Adrenal gland (tissue), 12 donors: Measurements from ENCODE around the gene OR51B4. TPM values are rescaled to one million over a fixed set of nuclear protein-coding genes. Genes with fewer than 3 reads are reported as not detected.

ENCODE experiments used
- DNase-seq, 7 donors: peaks; one replicate each; pipeline ENCODE4 v3.0.0-alpha.2; 2019 to 2020
- H3K27ac ChIP-seq, 5 donors: fragments of 200-600 bp; sonication (generic) in 4 of 5; 1 replicate in 3 of 5; 2 replicates in 2 of 5; pipeline versions ENCODE4 v1.5.1 to v1.8.0; 2016 to 2020; ENCODE audit warnings: mild to moderate bottlenecking in 1 of 5
- H3K27me3 ChIP-seq: fragments of 200-600 bp; 2 replicates; pipeline ENCODE4 v1.8.0; 2021
- H3K36me3 ChIP-seq, 2 donors: fragments of 200-600 bp; replicated peaks in 1 of 2; 1 replicate in 1 of 2; 2 replicates in 1 of 2; pipeline versions ENCODE4 v1.5.1 to v1.8.0; 2018 to 2022
- H3K4me1 ChIP-seq, 2 donors: fragments of 200-600 bp; replicated peaks in 1 of 2; 1 replicate in 1 of 2; 2 replicates in 1 of 2; pipeline versions ENCODE4 v1.5.1 to v1.8.0; 2018 to 2021
- H3K4me3 ChIP-seq, 4 donors: fragments of 200-600 bp; sonication (generic) in 3 of 4; one replicate each; pipeline ENCODE4 v1.5.1; 2016 to 2018
- H3K9me3 ChIP-seq, 3 donors: fragments of 200-600 bp; sonication (generic) in 1 of 3; replicated peaks in 1 of 3; 1 replicate in 2 of 3; 2 replicates in 1 of 3; pipeline versions ENCODE4 v1.5.1 to v1.8.0; 2016 to 2021
- CTCF ChIP-seq, 6 experiments: fragments of 450-650 bp in 4 of 6; fragments of 200-600 bp in 2 of 6; sonication (generic) in 1 of 6; IDR thresholded peaks; 1 replicate in 5 of 6; 2 replicates in 1 of 6; pipeline versions ENCODE4 v1.5.1 to v1.8.0; 2016 to 2021; ENCODE audit warnings: antibody characterized with exemption in 6 of 6, mild to moderate bottlenecking in 2 of 6, moderate library complexity in 1 of 6
- POLR2A ChIP-seq, 2 donors: fragments of 450-650 bp; IDR thresholded peaks; one replicate each; pipeline ENCODE4 v1.6.1; 2017; ENCODE audit warnings: antibody characterized with exemption in 2 of 2, mild to moderate bottlenecking in 2 of 2, moderate library complexity in 1 of 2
- WGBS, 4 donors: extraction: QIAGEN DNeasy Blood & Tissue Kit in 2 of 4; methylation state at CpG; one replicate each; pipeline versions ENCODE4 v1.1.5 to v1.1.7; 2013 to 2017; 5-methylcytosine and 5-hydroxymethylcytosine counted together
- intact Hi-C, 2 donors: fragments of 100-400 bp; cut with DNase I; formaldehyde crosslinking; loops; one replicate each; pipeline versions ENCODE4 v1.14.1 to v1.15.0; 2022 to 2023
- polyA plus RNA-seq, 3 donors: library from polyadenylated mRNA; stranded (reverse); fragments of 200-250 nt in 2 of 3; fragments of 350-450 nt in 1 of 3; fragmentation: Illumina TruSeq in 1 of 3; extraction: RNeasy Lipid Tissue Mini Kit (QIAGEN cat#74804) in 1 of 3; gene quantifications; one replicate each; pipeline ENCODE4 v1.2.3, GENCODE V29; 2013 to 2014
- total RNA-seq, 9 donors: library from RNA; depleted of rRNA in 4 of 9; stranded (reverse); fragments of >200 nt in 4 of 9; fragments of 120-200 nt in 1 of 9; fragmentation: NEBNext Ultra II Directional in 1 of 9; extraction: Animal tissue kit (Norgen Biotek cat#: 25700) in 1 of 9; gene quantifications; one replicate each; pipeline versions ENCODE4 v1.1.0 to v1.2.4, GENCODE V29; 2013 to 2023
- donor health status: healthy with polysubstance abuse.
- donor health status: Bipolar disorder and iron deficiency.
- donor health status: DM: yes; HTN: yes; CAD: no.
- donor health status: DM: no; HTN: no; CAD: no.
- donor health status: DM: no; HTN: no; CAD: no.
- donor health status: DM: yes; HTN: yes; CAD: no.

OR51B4 gene
- total and polyA plus RNA-seq, 12 donors = 0.28 to 0.78 (median 0.34) TPM; not detected in 9

- H3K4me1 ChIP-seq = no peaks in the 10 kb centered on the region
- no peaks in the 10 kb centered on the region for H3K27me3 ChIP-seq
- 70 to 74% (median 73%) methylated on average over 7 of the region's 7 CpGs for WGBS, 4 donors
- H3K4me3 ChIP-seq = no peak overlapping the region
- no peak overlapping the region for H3K27ac ChIP-seq
- TF ChIP-seq POLR2A (IDR thresholded peaks at IDR 0.05) = no peak
- TF ChIP-seq CTCF (IDR thresholded peaks at IDR 0.05) = no peak
- peak in 5 of 7 donors; percentile 16 to 47 (median 18) for DNase-seq
- H3K9me3 ChIP-seq = no peaks in the 10 kb centered on the region
- H3K36me3 ChIP-seq = no peaks in the 10 kb centered on the region
- intact Hi-C loops = no loop called here
These were observed 13.4 kb downstream of the OR51B4 start for GRCh38 chr11:5288108-5288905.

GRCh38 chr11:5286901-5287300, 14.8 kb downstream of the OR51B4 start:
- H3K36me3 ChIP-seq = no peaks in the 10 kb centered on the region
- H3K27me3 ChIP-seq = no peaks in the 10 kb centered on the region
- no peak for DNase-seq
- 67 to 80% (median 74%) methylated on average over 3 of the region's 3 CpGs for WGBS, 4 donors
- no peaks in the 10 kb centered on the region for H3K4me1 ChIP-seq
- TF ChIP-seq POLR2A (IDR thresholded peaks at IDR 0.05) (no peak), CTCF (IDR thresholded peaks at IDR 0.05) (no peak)
- H3K27ac ChIP-seq = no peak overlapping the region
- H3K9me3 ChIP-seq = no peaks in the 10 kb centered on the region
- intact Hi-C loops = no loop called here
- no peak overlapping the region for H3K4me3 ChIP-seq

GRCh38 chr11:5286351-5286750, 15.4 kb downstream of the OR51B4 start:
- Histone ChIP-seq H3K27me3 (no peaks in the 10 kb centered on the region), H3K36me3 (no peaks in the 10 kb centered on the region), H3K4me1 (no peaks in the 10 kb centered on the region), H3K27ac (no peak overlapping the region), H3K9me3 (no peaks in the 10 kb centered on the region), H3K4me3 (no peak overlapping the region)
- 32 to 62% (median 40%) methylated on average over 1 of the region's 1 CpG for WGBS, 4 donors
- intact Hi-C loops = no loop called here
- DNase-seq = no peak
- TF ChIP-seq POLR2A (IDR thresholded peaks at IDR 0.05) (no peak), CTCF (IDR thresholded peaks at IDR 0.05) (no peak)

- no peaks in the 10 kb centered on the region for H3K36me3 ChIP-seq
- intact Hi-C loops = no loop called here
- no peak overlapping the region for H3K27ac ChIP-seq
- DNase-seq = no peak
- no peaks in the 10 kb centered on the region for H3K27me3 ChIP-seq
- TF ChIP-seq POLR2A (IDR thresholded peaks at IDR 0.05) (no peak), CTCF (IDR thresholded peaks at IDR 0.05) (no peak)
- WGBS, 4 donors = 78 to 86% (median 84%) methylated on average over 4 of the region's 4 CpGs
- no peak overlapping the region for H3K4me3 ChIP-seq
- no peaks in the 10 kb centered on the region for H3K9me3 ChIP-seq
- no peaks in the 10 kb centered on the region for H3K4me1 ChIP-seq
These were observed 15.9 kb downstream of the OR51B4 start for GRCh38 chr11:5285703-5286340.
